Stimulated activated CD8-positive, alpha-beta memory T cell treated with anti-CD3 and anti-CD28 coated beads, Interleukin-12 subunit alpha, Interleukin-12 subunit beta, amount 100 ng/mL, for 24 hours (primary cell): ENCODE data around the gene USP27X.

ENCODE experiments used
- DNase-seq: peaks from one replicate; pipeline ENCODE4 v3.0.0-alpha.2; 2020; ENCODE audit errors: extremely low read depth

The USP27X gene

GRCh38 chrX:49878834-49879655, at the start of gene USP27X:
Gene USP27X, plus strand, starts transcription at chrX:49879484. Its CDS starts 824 bp downstream, at chrX:49880308.
- peak; percentile 47 for DNase-seq

GRCh38 chrX:49838374-49838773, 40.9 kb upstream of the USP27X start:
- no peak for DNase-seq

GRCh38 chrX:49840679-49841078, 38.6 kb upstream of the USP27X start:
- peak; percentile 20 for DNase-seq

- DNase-seq, result no peak
Observed at GRCh38 chrX:49842621-49843020, 36.7 kb upstream of the USP27X start.

- DNase-seq, result no peak
Observed at GRCh38 chrX:49844611-49845010, 34.7 kb upstream of the USP27X start.

- DNase-seq, result no peak
Observed at GRCh38 chrX:49845701-49846403, 33.4 kb upstream of the USP27X start.

GRCh38 chrX:49846522-49846921, 32.8 kb upstream of the USP27X start:
- DNase-seq, result no peak

- DNase-seq, result no peak
Observed at GRCh38 chrX:49848275-49848674, 31.0 kb upstream of the USP27X start.

GRCh38 chrX:49850028-49850427, 29.3 kb upstream of the USP27X start:
- DNase-seq, result no peak

GRCh38 chrX:49853661-49854060, 25.6 kb upstream of the USP27X start:
- no peak for DNase-seq

GRCh38 chrX:49856819-49857218, 22.5 kb upstream of the USP27X start:
- DNase-seq, result no peak

GRCh38 chrX:49858341-49858740, 20.9 kb upstream of the USP27X start:
- no peak for DNase-seq

GRCh38 chrX:49859491-49859890, 19.8 kb upstream of the USP27X start:
- no peak for DNase-seq

- no peak for DNase-seq
Observed at GRCh38 chrX:49860867-49861535, 18.3 kb upstream of the USP27X start.

- no peak for DNase-seq
Observed at GRCh38 chrX:49862093-49862492, 17.2 kb upstream of the USP27X start.

GRCh38 chrX:49868739-49869138, 10.5 kb upstream of the USP27X start:
- DNase-seq, result no peak

GRCh38 chrX:49876750-49877149, 2.5 kb upstream of the USP27X start:
- DNase-seq, result no peak

GRCh38 chrX:49877397-49878101, 1.7 kb upstream of the USP27X start:
- no peak for DNase-seq

- no peak for DNase-seq
Observed at GRCh38 chrX:49878128-49878833, 1.0 kb upstream of the USP27X start.

GRCh38 chrX:49879656-49880277, 483 bp downstream of the USP27X start:
- no peak for DNase-seq

- DNase-seq, result no peak
Observed at GRCh38 chrX:49880668-49881067, 1.4 kb downstream of the USP27X start.
